ENCODE data around the gene KRTAP4-7.
"Not testable (repeated sequence)": the region's sequence is repeated elsewhere in the genome, so short reads cannot be mapped to it uniquely, and the experiment has no call there.

Gene KRTAP4-7

GRCh38 chr17:41065016-41065689 lies 18.8 kb upstream of the KRTAP4-7 start:
- not testable (repeated sequence) for DNase-seq (ENCODE audit: low read depth)

GRCh38 chr17:41065829-41066624 lies 17.9 kb upstream of the KRTAP4-7 start, which contains the start of gene KRTAP2-4:
KRTAP2-4 (minus strand) TSS chr17:41065879; CDS start chr17:41065845, 34 bp downstream.
- no peak for DNase-seq (ENCODE audit: low read depth)

GRCh38 chr17:41067281-41067680 lies 16.7 kb upstream of the KRTAP4-7 start:
- DNase-seq (ENCODE audit: low read depth): no peak

GRCh38 chr17:41069031-41069430 lies 14.9 kb upstream of the KRTAP4-7 start:
- DNase-seq (ENCODE audit: low read depth): no peak

- no peak for DNase-seq (ENCODE audit: low read depth)
These were observed 12.2 kb upstream of the KRTAP4-7 start for GRCh38 chr17:41071606-41072360.

- DNase-seq (ENCODE audit: low read depth): no peak
These were observed 10.3 kb upstream of the KRTAP4-7 start for GRCh38 chr17:41073676-41074075.

GRCh38 chr17:41076788-41077187 lies 7.2 kb upstream of the KRTAP4-7 start:
- no peak for DNase-seq (ENCODE audit: low read depth)

GRCh38 chr17:41082626-41083025 lies 1.3 kb upstream of the KRTAP4-7 start:
- no peak for DNase-seq (ENCODE audit: low read depth)

GRCh38 chr17:41083427-41083826 lies 523 bp upstream of the KRTAP4-7 start:
- DNase-seq (ENCODE audit: low read depth): not testable (repeated sequence)

- DNase-seq (ENCODE audit: low read depth): not testable (repeated sequence)
These were observed 4.9 kb downstream of the KRTAP4-7 start for GRCh38 chr17:41088760-41089352.

- DNase-seq (ENCODE audit: low read depth): no peak
These were observed 12.1 kb downstream of the KRTAP4-7 start for GRCh38 chr17:41096055-41096454.

- DNase-seq (ENCODE audit: low read depth): no peak
These were observed 14.1 kb downstream of the KRTAP4-7 start, which contains the start of gene KRTAP4-8 for GRCh38 chr17:41098042-41098441. KRTAP4-8 (minus strand) TSS chr17:41098142; CDS start chr17:41098084, 58 bp downstream.

- DNase-seq (ENCODE audit: low read depth): no peak
These were observed 14.5 kb downstream of the KRTAP4-7 start for GRCh38 chr17:41098481-41098880.

GRCh38 chr17:41099682-41100480 lies 15.9 kb downstream of the KRTAP4-7 start:
- DNase-seq (ENCODE audit: low read depth): not testable (repeated sequence)

GRCh38 chr17:41101586-41102259 lies 17.8 kb downstream of the KRTAP4-7 start, which contains the start of gene KRTAP4-16:
KRTAP4-16 (minus strand) TSS chr17:41102209; CDS start chr17:41102209, 0 bp downstream.
- no peak for DNase-seq (ENCODE audit: low read depth)

- no peak for DNase-seq (ENCODE audit: low read depth)
These were observed 19.9 kb downstream of the KRTAP4-7 start for GRCh38 chr17:41103896-41104295.

- not testable (repeated sequence) for DNase-seq (ENCODE audit: low read depth)
These were observed 20.6 kb downstream of the KRTAP4-7 start for GRCh38 chr17:41104386-41105038.

- DNase-seq (ENCODE audit: low read depth): not testable (repeated sequence)
These were observed 21.4 kb downstream of the KRTAP4-7 start, which contains the start of gene KRTAP4-9 for GRCh38 chr17:41105347-41105746. KRTAP4-9 (plus strand) TSS chr17:41105389; CDS start chr17:41105389, 0 bp downstream.

- DNase-seq (ENCODE audit: low read depth): no peak
These were observed 24.0 kb downstream of the KRTAP4-7 start for GRCh38 chr17:41107941-41108450.

All from activated T-helper 1 cell treated with Interleukin-2 at 50 U/mL for 16 hours (primary cell).